Measurements from ENCODE around the gene CYP4F22.
A peak's percentile ranks its signal among the peaks of the same experiment; 100 is the strongest.
"Not testable (repeated sequence)": the region's sequence is repeated elsewhere in the genome, so short reads cannot be mapped to it uniquely, and the experiment has no call there.

CYP4F22 gene

DNA sequence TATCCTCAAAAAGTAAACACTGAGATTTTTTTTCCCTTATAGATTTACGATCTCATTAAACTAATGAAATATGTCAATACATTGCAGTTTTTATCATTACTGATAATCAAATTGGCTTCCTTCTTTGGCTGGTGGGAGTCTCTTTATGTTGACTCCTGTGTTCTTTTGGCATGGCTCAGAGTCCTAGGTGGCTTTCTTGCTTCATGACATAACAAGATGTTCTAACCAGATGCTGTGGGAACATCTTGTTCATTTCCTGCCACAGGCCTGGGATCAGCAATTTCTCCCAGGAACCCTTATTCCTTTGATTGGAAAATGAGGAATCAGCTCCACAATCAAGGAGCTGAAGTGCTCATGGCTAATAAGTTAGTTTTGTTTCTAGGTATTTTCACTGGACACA, 13.2 kb upstream of the CYP4F22 start:
- no peak for DNase-seq

DNA sequence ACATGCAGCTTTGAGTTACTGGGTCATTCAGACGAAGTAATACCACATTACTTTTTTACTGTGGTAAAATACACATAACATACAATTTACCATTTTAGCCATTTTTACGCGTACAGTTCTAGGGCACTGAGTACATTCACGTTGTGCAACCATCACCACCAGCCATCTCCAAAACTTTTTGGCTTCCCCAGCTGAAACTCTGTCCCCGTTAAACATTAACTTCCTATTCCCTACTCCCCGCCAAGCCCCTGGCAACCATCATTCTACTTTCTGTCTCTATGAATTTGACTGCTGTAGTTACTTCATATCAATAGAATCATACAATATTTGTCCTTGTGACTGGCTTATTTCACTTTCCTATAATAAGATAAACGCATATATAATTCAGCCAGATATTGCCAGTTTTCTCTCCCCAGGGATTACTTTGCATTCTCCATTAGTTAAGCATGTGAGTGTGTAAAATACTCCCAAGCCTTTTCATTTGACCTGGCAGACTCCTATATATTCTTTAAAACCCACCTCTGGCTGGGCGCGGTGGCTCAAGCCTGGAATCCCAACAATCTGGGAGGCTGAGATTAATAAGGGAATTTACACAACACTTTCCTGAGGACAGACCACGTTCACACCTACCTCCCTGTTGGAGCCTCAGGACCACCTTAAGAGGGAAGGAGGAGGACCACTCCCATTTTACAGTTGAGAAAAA, 10.0 kb upstream of the CYP4F22 start:
- no peak for DNase-seq

DNA sequence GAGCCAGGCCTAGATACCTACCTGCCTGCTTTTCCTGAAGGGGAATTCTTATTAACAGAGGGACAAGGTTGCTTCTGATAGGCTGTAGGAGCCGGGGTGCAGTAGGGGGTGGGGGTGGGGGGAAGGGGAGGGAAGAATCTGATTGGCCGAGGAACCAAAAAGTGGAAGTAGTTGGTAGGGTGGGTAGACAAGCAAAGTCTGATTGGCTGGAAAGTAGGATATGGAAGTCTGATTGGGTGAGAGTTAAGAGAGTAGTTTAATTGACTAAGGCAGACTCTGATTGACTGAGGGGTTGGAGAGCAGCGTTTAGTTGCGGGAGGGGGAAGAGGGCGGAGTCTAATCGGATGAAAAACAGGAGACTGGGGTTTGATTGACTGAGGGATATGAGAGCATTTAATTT, 9.4 kb upstream of the CYP4F22 start:
- no peak for DNase-seq

DNA sequence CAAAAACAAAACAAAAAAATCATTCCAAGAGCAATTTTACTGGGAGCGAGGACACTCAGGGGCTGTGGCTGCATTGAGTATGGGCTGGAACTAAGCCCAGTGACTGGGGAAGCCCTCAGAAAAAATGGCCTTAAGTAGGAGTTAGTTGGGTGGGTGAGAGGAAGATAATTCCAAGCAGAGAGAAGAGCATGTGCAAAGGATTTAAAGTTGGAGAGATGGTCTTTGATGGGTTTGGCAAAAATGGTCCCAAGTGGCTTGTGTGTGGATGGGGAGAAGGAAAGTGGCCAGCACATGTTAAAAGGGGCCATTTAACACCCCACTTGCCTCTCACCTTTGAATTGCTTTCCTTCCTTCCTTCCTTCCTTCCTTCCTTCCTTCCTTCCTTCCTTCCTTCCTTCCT, 6.7 kb upstream of the CYP4F22 start:
- no peak for DNase-seq

DNA sequence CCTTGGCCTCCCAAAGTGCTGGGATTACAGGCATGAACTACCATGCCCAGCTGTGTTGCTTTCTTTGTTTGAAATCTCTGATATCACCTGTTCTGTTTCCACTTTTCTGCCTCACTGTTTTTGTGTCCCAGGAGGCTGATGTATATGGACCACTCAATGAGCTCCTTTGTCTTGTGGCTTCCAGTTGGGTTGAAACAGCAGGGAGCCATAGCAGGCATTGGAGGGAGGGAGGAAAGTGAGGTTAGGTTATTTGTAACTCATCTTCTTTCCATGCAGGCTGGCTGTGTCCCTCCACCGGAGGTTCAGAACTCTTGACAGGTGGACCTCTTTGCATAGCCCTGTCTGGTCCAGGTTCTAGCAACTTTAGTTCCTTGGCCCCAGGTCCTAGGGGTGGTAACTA, 6.1 kb upstream of the CYP4F22 start:
- no peak for DNase-seq

DNA sequence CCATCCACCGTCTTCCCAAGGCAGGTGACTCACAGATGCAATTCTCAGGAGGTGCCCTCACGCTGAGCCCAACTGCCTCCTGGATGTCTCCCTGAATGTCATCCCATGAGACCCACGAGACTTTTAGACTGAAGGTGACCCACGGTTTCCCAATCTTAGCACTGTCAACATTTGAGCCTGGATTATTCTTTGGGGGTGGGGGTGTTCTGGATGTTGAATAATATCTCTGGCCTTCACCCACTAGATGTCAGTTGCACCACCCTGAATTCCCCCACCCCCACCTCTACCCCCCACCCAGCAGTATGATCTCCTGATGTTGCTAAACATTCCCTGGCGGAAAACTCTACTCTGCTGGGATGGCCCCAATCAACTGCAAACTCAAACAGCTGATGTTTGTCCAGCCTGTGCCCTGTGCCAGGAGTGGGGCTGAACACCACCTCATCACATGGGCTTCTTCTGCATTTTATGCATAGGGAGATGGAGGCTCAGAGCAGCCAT, 2.2 kb upstream of the CYP4F22 start:
- DNase-seq = no peak

DNA sequence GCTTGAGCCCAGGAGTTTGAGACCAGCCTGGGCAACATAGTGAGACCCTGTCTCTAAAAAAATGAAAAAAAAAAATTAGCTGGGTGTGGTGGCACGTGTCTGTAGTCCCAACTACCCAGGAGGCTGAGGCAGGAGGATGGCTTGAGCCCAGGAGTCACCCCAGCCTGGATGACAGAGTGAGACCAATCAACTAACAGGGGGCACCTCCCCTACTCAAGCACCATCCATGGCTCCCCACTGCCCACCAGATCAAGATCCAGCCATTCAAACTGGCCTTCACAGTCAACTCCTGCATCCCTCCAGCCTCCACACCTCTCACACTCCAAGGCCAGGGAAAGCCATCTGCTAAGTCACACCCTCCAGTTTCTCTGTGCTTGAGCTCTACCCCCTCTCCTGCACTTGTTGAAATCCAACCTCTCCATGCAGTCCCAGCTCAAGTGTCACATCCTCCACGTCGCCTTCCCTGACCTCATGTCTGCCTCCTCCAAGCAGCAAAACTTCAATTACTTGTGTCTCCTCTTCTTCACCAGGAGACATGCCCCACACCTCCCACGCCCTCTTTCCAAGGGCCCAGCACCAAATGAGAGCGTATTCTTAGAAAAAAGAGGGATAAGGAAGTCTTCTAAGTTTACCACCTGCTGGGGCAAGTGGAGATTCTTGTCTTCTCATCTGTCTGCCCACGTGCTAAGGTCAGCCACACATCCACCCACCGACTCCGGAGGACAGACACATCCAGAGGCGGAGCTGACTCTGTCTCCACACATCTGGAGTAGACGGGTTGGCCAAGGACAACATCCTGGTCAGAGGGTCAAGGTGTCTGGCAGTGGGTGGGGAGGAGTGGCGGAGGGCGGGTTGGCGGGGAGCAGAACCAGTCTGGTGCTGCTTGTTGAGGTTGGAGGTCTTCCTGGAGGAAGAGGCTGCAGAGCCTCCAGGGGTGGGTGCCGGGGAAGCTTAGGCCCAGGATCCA, 974 bp upstream of the CYP4F22 start:
- DNase-seq = no peak

DNA sequence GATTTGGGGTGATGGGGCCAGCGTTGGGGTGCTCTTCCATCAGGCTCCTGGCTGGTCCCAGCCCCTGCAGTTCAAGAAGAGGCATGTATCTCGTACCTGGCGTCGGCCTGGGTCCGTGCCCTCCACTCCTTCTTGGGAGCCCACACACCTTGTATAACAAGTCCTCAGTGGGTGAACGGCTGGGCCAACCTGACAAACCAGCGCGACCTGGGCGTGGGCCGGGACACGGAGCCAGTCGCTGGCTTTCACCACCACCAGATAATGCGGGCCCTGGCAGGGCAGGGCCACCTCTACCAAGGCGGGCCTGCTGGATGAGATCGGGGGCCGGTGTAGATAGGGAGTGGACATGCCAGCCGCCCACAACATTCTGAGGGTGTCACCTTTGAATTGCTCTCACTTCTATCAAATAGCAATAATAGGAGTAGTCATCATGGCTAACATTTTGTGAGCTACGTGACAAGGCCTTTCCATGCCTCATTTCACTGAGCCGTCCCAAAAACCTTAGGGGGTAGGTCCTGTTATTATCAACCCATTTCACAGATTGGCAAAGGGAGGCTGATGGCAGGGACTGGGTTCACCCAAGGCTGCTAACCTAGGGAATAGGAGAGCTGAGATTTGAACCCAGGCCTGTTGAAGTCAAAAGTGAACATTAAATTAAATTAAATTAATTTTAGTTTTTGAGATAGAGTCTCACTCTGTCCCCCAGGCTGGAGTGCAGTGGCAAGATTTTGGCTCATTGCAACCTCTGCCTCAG, 3.5 kb downstream of the CYP4F22 start:
- no peak for DNase-seq

DNA sequence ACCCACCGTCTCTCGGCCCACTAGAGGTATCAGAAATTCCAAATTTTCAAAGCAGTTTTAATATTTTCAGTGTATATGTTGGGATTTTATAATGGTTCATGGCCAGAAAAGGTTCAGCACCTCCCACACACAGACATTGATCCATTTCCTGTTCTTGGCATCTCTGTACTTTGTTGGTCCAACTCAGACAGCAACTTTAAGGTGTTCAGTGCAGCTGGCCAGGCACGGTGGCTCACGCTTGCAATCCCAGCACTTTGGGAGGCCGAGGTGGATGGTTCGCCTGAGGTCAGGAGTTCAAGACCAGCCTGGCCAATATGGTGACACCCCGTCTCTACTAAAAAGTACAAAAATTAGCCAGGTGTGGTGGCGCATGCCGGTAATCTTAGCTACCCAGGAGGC, 6.9 kb downstream of the CYP4F22 start:
- DNase-seq = not testable (repeated sequence)

DNA sequence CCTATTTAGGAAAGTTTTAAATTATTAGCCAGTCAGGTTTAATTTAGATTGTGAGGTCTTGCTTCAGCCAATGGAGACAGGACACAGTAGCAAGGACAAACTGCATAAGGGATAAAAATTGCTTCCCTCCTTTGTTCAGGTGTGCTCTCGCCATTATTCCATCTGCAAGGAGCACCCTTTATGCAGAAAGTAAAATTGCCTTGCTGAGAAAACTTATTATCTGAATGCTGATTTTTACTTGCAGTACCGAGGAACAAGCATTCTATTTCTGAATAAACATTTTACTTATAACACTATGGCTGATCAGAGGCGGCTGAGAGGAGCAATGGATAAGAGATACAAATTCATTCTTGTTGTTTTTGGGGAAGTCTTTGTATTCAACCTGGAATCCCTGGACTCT, 8.0 kb downstream of the CYP4F22 start:
- no peak for DNase-seq

DNA sequence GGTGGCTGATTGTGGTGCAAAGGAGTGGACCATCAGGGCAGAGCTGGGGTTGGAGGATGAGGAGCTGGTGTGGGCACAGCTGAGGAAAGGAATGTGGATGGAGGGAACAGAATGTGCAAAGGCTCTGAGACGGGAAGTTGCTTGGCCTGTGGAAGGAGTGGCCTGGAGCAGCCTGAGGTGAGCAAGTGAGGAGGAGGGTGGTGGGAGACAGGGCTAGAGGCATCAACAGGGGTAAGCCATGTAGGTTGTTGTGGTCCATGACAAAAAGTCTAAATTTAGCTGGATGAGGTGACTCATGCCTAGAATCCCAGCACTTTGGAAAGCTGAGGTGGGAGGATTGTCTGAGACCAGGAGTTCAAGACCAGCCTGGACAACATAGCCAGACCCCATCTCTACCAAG, 9.5 kb downstream of the CYP4F22 start:
- DNase-seq = no peak

DNA sequence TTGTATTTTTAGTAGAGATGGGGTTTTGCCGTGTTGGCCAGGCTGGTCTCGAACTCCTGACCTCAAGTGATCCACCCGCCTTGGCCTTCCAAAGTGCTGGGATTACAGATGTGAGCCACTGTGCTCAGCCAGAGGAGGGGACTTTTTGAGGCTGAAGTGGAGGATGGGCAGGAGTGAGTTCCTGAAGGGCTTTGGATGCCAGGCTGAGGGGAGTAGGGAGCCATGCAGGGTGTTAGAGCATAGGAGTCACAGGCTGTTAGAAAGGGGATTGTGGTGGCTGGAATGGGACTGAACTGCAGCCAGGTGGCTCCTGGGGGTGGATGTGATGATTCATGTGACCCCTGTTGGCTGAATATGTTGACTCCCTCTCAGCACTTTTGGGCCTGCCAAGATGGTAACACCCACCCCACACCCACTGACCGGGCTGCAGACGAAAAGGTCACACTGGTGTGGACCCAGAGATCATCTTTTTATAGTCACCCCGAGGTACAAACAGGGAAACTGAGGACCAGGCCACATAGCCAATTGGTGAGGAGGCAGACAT, 11.2 kb downstream of the CYP4F22 start:
- DNase-seq = no peak

DNA sequence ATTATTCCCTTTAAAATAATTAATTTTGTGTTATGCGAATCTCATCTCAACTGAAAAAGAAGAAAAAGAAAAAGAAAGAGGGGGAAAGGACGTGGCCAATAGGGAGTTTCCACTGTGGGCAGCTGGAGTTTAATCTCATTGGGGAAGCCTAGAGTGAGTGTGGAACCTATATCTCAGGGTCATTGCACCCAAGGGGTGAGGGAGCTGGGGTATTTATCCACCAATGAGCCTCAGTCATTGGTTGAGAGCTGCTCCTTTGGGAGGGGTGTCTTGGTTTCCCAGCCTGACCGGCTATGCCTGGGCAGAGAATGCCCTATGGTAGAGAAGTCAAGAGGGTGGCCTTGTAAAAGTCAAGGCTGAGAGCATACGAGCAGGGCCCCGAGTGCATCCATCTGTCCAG, 16.5 kb downstream of the CYP4F22 start:
- no peak for DNase-seq

DNA sequence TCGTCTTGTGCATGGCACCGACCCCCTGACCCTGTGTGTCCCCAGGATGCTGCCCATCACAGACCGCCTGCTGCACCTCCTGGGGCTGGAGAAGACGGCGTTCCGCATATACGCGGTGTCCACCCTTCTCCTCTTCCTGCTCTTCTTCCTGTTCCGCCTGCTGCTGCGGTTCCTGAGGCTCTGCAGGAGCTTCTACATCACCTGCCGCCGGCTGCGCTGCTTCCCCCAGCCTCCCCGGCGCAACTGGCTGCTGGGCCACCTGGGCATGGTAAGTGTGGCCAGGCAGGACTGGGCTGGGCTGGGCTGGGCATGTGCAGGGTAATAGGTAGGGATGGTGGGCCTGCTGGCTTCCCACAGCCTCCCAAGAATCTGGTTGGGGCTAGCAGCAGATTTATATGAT, 17.0 kb downstream of the CYP4F22 start:
- DNase-seq = no peak

DNA sequence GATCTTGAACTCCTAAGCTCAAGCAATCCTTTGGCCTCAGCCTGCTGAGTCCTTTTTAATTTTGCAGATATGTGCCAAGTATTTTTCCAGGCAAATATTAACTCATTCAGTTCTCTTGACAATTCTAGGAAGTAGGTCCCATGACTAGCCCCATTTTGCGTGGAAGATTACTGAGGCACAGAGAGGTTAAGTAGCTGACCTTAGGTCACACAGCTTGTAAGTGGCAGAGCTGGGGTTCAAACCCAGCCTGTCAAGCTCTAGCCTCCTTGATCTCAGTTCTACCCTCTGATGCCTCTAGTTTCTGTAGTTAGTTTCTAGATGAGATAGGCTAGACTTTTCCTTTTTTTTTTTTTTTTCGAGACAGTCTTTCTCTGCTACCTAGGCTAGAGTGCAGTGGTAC, 18.1 kb downstream of the CYP4F22 start:
- DNase-seq = no peak

DNA sequence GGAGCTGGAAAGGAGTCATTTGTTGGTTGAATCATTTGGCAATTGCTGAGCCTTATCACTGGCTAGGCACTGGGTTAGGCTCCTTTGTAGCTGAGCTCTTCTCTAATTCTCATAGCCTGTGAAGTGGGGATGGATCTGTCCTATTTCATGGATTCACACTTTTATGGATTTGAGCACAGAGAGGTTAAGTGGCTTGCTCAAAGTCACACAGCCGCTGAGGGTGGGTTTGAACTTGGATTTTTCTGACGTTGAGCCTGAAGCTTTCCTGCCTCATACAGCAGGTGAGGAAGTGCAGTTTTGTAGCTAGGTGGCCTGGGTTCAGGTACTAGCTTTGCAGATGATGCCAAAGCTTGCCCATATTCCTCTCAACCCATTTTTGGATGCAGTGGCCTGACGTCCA, 19.4 kb downstream of the CYP4F22 start:
- no peak for DNase-seq

DNA sequence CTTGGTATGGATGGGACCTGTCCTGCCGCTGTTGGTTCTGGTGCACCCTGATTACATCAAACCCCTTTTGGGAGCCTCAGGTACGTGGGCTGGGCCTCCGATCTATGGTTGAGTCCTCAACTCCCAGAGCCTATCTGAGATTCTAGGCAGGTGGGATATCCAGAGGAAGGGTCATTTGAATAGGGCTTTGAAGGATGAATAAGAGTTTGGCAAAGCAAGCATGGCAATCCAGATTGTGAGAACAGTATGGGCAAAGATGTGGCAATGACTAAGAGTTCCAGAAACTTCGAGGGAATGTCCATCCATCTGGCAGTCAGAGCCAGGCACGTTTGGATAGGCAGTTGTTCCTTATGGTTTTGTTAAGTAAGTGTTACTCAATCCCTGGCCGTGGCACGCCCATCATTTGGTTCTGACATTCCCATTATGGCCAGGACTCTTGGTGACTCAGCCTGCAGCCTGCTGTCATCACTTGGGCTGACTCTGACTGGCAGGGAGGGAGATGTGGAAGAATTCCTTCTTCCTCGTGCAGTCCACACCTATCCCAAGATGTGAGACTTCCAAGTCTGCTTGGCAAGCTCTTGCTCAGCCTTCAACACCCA, 21.5 kb downstream of the CYP4F22 start:
- no peak for DNase-seq

DNA sequence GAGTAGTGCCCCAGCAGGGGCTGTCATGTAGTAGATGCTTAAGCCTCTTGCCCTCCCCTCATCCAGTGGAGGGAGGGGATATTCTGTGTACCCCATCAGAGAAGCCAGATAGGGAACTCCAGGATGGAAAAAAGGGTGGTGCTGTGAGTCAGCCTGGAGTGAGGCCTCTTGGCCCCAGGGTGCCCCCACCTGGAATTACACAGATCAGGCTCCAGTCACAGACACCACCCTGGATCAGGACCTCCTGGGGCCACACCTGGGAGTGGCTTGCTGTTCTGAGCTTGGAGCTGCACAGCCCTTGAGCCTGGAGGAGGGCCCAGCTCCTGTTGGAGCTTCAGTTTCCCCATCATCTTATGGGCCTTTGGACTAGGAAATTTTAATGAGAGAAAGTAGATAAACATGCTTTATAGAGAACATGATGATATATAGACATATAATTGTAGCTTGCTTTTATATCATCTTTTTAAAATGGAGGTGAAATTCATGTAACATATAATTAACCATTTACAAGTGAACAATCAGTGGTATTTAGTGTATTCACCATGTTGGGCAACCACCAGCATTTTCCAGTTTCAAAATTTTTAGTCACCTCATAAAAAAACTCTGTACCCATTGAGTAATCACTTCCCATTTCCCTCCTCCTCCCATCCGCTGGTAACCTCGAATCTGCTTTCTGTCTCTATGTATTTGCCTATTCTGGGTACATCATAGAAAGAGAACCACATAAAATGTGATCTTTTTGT, 24.6 kb downstream of the CYP4F22 start:
- no peak for DNase-seq

DNA sequence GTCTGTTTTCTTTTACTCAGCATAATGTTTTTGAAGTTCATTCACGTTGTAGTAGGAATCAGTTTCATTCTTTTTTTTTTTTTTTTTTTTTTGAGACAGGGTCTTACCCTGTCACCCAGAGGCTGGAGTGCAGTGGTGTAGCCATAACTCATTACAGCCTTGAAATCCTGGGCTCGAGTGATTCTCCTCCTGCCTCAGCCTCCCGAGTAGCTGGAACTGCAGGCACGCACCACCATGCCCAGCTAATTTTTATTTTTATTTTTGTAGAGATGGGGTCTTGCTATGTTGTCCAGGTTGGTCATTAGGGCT, 25.2 kb downstream of the CYP4F22 start:
- not testable (repeated sequence) for DNase-seq

DNA sequence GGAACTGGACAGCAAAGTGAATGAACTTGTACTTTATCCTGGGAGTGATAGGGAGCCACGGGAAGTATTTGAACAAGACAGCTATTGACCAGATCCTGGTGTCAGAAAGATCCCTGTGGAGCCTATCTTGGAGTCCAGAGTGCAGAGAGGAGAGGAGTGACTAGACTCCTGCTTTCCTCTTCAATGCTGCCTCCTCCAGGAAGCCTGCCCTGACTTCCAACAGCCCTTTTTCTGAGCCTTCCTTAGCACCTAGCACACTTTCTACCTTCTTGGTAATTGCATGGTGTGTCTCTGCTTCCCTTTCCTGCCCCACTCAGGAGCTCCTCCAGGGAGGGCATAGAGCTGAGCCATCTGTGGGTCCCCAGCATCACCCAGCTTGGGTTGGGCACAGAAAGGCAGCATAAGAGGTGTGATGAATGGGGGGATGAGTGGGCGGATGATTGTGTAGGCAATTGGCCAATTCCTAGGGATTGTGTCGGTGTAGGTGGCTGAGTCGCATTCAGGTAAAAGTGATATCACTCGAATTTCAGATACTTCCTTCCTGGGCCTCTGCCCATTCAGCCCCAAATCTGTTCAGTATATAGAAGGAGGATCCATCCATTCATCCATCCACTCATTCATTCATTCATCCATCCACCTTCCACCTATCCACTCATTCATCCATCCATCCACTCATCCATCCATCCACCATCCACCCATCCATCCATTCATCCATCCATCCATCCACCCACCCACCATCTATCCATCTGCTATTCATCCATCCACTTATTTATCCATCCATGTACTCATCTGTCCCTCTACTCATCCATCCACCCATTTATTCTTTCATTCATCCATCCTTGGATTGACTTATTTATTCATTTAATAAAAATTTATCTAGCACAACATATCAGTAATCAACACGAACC, 26.9 kb downstream of the CYP4F22 start:
- DNase-seq = peak; percentile 35

DNA sequence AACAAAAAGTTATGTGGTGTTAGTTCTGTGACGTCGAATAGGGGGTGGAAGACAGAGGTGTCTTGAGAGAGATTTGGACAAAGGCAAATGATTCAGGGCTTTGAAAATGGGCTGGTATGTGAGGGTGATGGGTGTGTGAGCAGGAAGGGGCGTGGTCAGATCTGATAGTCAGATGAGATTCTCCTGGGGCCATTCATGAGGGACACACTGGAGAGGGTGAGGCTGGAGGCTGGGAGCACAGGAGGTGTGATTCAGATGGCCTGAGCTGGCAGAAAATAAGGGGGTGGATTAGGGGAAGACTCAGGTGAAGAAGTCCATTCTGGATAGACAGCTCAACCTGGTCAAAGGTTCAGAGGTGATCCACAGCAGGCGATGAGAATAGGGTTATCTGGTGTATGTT, 28.0 kb downstream of the CYP4F22 start:
- no peak for DNase-seq

Data from activated T-cell treated with anti-CD3 and anti-CD28 coated beads for 4 hours (primary cell).